Left renal cortex interstitium (tissue), 4 donors: ENCODE results near the gene PRTFDC1. TPM values are rescaled to one million over a fixed set of nuclear protein-coding genes. Genes with fewer than 3 reads are reported as not detected.
"Not testable (repeated sequence)": the region's sequence is repeated elsewhere in the genome, so short reads cannot be mapped to it uniquely, and the experiment has no call there.

Experiments
- DNase-seq, 4 donors: peaks; one replicate each; pipeline ENCODE4 v3.0.0-alpha.2; 2013; ENCODE audit warnings: low read depth in 4 of 4, low spot score in 2 of 4, missing footprints in 1 of 4
- polyA plus RNA-seq, 4 donors: library from polyadenylated mRNA; unstranded; fragments of 120-200 nt; gene quantifications; one replicate each; pipeline ENCODE4 v1.2.1, GENCODE V29; 2013; ENCODE audit not compliant: insufficient read length in 4 of 4

PRTFDC1 gene
- polyA plus RNA-seq, 4 donors = 36.5 to 49.2 (median 44.0) TPM

DNA sequence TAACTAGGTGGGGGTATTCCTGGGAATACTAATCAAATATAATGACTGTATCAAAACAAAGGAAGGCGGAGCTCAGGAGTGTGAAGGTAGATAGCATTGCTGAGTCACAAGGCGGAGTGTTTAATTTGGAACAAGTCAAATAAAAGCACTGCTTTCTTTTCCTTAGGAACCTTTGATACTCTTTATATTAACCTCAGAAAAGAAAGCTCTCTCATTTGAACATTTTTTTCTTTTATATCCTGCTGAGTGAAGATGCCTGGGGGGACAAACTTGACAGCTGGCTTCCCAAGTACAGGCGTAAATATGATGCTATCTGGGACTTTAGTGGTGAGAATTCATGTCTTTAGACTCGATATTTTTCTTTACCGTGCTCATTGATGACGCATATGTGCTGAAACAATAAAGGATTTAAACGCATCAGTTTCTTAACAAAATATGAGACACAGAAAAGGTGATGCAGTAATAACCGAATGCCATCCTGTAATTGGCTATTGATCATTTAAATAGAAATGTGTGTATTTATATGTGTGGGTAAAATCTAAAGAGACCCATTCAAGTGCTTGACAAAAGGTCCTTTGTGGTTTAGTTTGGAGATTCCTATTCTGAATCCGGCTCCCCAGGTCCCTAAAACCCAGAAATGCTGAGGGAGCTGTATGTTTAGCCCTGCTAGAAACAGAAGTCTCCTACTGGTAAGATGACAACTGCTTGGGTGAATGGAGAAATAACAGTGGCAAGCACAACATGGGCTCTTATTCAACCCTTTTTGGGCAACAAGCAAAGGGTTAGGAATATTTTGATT, 102.7 kb downstream of the PRTFDC1 start:
- DNase-seq = no peak

DNA sequence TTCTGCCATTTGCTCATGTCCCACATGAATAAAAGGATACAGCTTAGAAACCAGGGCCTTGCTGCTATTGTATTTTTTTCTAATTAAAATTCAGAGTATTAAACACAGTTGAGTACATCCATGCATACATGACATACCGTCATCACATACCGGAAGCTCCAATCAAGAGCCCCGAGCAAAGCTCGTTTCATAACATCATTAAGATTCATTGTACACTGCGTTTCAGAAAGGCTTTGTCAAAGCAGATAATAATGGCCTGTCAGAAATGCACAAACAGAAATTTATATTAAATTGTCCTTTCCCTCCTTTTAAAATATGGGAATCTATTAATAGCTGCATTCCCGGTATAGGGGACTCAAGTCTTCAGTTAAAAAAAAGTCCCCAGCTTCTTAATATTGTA, 103.4 kb downstream of the PRTFDC1 start:
- no peak for DNase-seq

DNA sequence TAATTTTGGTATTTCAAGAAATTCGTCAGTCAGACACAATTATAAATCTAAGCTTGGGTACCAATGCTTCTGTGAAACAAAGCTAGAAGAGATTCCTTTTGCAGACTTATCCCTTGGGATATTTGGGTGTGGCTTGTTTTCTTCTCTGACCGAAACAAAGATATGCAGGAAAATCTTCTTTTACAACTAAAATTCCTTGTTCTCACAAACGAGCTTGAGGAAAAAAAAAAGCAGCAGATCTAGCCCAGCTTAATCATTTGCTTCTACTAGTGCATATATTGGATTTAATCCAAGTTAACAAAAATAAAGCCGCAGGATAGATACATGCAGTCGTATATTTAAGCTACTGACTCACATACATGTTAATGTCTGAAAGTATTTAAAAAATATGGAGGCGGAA, 104.2 kb downstream of the PRTFDC1 start:
- no peak for DNase-seq

DNA sequence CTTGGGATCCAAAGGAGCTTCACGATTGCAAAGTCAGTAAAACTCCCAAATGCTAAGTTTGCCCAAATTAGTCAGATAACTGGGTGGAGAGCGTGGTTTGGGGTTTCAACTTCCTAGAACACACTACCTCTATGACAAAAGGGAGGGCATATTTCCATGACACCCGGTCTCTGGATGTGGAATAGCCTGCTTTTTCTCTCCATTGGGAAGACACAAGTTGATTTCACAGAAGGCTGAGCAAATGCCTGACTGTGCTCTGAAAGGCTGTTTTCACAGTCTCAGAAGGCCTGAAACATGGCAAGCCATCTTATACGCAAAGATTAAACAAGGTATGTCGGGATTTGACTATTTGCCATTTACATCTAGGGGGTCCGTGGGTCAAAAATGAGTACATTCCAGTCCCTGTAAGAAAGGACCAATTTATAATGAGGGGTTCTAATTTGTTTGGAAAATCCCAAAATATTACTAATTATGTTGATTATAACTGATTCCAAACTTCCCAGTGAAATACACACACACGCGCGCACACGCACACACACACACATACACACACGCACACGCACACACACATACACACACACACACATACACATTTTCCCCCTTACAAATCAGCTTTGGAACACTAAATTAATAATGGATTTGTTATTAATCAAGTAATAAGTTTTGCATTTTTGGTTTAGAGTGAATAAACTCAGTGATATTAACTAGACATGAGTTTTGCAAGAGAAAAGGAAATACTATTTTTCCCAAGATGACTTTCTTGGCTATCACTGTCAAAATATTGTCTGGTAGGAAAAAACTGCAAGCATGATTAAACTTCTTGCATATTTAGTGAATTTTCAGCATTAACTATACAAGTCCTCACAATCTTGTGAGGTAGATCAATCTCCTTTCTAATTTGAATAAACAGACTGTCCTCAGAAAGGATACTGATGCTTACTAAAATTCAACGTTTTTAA, 105.0 kb downstream of the PRTFDC1 start:
- DNase-seq = no peak

DNA sequence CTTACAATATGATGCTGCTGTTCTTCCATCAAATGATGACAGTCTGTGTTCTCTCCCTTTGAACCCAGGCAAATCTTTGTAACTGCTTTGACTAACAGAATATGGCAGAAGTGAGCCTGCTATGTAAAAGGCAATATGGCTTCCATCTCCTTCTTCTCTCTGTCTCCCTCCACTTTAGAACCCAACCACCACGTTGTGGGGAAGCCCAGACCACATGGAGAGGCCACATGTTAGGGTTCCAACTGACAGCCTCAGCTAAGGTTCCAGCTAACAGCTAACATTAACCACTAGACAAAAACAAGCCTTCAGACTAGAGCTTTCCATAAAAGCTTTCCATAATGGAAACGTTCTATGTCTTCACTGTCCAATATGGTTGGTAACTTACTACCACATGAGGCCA, 107.7 kb downstream of the PRTFDC1 start:
- no peak for DNase-seq

DNA sequence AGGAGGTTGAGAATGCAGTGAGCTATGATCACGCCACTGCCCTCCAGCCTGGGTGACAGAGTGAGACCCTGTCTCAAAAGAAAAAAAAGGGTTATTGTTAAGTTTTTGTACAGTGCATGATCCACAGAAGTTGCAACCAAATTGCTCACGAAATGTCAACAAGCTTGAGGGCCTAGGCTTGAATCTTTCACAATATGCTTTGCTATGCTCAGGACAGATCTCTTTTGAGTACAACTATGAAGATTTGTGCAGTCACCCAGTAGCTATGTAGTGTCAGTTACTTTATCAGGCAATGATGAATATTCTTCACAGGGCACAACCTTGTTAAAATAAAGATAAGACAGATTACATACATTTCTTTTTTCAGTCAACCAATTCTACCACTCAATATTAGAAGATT, 109.2 kb downstream of the PRTFDC1 start:
- DNase-seq = no peak

DNA sequence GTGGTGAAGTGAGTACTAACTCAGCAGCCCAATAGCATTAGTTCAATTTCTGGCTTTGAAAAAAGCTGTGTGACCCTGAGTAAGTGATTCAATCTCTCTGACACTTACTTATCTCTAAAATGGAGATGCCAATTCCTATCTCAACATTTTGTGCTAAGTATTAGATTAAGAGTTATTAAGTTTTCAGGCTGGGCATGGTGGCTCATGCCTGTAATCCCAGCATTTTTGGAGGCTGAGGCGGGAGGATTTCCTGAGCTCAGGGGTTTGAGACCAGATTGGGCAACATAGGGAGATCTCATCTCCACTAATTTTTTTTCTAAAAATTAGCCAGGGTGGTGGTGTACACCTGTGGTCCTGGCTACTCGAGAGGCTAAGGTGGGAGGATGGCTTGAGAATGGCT, 109.5 kb downstream of the PRTFDC1 start:
- no peak for DNase-seq

DNA sequence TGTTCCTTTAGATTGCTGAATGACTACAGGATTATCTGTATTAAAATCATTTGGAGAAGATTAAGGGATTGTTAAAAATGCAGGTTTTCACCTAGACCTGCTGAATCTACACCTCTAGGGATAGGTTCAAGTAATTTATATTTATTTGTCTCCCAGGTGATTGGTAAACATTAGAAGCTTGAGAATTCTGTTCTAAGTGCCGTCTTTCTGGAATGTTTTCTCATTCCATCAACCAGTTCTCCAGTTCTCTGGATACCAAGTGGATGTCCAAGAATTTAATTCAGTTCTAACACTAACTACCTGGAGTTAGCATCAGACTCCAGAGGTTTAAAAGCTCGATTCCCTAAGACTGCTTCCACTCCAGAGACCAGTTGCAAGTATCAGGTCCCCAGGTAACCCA, 110.9 kb downstream of the PRTFDC1 start:
- DNase-seq = no peak

DNA sequence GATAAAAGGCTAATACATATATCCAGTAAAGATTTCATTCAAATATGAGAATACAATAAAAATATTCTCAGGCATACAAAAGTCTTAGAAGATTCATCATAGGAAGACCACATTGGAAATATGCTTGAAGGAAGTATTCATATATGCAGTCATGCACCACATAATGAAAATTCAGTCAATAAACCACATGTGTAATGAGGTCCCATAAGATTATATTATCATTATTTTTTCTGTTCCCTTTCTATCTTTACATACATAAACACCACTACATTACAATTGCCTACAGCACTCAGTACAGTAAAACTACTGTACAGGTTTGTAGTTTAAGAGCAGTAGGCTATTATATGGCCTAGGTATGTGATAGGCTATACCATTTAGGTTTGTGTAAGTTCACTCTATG, 111.6 kb downstream of the PRTFDC1 start:
- no peak for DNase-seq

DNA sequence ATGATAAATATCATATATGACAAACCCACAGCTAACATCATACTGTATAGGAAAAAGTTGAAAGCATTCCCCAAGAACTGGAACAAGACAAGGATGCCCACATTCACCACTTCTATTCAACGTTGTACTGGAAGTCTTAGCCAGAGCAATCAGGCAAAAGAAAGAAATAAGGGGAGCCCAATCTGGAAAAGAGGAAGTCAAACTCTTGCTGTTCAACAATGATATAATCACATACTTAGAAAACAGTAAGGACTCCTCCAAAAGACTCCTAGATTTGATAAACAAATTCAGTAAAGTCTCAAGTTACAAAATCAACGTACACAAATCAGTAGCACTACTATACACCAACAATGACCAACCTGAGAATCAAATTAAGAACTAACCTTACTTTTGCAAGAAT, 114.6 kb downstream of the PRTFDC1 start:
- not testable (repeated sequence) for DNase-seq

DNA sequence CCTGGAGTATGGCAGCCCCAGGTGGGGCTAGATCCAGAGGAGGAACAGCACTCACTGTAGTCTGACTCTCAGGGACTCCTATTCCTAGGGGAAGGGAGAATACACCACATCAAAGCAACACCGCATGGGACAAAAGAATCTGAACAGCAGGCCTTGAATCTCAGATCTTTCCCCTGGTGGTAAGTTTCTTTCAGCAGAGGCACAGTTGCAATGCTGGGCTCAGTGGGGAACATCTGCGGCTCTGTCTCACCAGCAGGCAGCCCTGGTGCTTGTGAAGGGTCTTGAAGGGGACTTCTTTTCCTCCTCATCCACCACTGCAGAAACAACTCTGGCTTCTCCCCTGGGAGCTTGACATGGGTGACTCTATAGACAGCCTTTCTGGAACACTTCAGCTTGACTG, 117.5 kb downstream of the PRTFDC1 start:
- DNase-seq = no peak

DNA sequence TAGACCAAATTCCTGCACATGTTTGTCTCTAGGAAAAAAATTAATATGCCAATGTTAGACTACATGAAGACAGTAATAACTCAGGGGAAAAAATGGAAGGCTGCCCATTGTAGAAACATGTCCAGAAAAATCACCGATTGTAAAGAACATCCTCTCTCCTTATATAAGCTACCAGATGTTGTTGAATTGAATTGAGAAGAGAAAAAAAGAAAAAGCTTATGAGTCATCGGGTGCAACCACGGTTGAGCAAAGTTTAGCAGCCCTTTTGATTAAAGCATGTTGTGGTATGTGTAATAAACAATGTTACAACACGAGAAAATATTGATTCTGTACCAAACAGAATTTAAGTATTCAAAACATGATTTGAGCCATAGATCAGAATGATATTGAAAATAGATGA, 126.4 kb downstream of the PRTFDC1 start:
- DNase-seq = no peak

DNA sequence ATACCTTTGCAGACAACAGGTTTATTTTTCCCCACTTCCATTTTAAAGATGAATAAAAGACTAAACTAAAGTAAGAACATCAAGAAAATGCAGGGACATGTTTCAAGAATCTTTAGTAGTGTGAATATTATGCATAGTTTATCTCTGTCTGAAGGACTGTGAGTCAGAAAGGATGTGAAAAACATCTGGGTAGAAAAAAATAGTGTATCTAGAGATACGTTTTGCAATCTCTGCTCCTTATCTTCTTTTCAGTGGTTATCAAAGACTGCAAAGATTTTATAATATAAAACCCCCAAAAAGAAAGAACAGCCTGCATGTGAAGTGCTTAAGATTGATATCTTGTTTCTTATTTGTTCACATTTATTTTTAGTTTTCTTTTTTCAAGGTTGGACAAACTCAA, 126.9 kb downstream of the PRTFDC1 start:
- DNase-seq = no peak

DNA sequence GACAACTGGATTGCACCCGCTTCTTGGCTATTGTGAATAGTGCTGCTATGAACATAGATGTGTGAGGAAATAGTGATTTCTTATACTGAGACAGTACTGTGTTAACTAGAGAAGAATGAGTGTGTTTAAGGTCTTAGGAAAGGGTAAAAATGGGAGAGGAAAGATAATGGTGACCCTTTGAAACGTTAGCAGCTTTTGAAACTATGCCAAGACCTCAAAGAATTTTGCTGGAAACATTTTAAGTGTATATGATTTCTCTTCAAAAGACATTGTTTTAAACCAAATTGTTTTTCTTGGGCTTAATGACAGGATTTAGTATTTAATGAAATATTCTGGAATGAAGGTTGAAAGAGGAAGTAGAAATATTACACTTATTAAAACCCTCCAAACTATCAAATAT, 127.9 kb downstream of the PRTFDC1 start:
- DNase-seq = no peak

DNA sequence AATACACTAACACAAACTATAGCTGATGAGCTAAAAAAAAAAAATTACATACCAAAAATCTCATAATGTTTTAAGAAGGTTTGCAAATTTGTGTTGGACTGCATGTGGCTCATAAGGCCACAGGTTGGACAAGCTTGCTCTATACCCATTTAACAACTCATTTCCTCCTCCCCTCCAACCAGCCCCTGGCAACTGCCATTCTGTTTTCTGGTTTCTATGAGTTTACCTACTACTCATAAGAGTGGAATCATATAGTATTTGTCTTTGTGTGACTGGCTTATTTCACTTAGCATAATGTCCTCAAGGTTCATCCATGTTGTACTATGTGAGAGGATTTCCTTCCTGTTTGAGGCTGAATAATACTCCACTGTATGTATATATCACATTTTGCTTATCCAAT, 128.3 kb downstream of the PRTFDC1 start:
- DNase-seq = no peak

DNA sequence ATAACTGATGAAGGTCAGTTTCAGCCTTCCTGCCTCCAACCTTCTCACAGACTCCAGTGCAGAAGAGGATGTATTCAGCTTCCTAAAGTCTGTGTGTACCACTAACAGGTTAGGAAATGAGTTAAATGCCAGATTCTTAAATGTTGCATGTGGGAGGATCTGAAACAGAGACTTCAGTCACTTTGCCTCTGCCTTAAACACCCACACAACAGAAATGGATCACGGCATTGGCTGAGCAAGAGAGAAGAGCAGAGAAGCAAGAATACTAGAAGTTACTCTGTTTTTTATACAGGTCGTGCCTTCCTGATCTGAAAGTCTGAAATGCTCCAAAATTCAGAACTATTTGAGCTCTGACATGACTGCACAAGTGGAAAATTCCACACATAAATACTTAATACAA, 129.8 kb downstream of the PRTFDC1 start:
- DNase-seq = no peak

DNA sequence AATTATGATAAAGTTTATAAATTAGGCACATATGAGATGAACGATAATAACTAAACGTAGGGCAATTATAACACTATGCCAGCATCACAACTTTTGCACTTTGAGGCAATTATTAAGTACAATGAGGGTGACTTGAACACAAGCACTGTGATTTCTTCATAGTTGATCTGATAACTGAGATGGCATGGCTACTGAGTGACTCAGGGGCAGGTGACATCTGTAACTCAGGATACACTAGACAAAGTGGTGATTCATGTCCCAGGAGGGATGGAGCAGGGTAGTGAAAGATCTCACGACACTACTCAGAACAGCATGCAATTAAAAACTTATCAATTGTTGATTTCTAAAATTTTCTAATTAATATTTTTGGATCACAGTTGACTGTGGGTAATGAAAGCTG, 130.4 kb downstream of the PRTFDC1 start:
- DNase-seq = no peak

DNA sequence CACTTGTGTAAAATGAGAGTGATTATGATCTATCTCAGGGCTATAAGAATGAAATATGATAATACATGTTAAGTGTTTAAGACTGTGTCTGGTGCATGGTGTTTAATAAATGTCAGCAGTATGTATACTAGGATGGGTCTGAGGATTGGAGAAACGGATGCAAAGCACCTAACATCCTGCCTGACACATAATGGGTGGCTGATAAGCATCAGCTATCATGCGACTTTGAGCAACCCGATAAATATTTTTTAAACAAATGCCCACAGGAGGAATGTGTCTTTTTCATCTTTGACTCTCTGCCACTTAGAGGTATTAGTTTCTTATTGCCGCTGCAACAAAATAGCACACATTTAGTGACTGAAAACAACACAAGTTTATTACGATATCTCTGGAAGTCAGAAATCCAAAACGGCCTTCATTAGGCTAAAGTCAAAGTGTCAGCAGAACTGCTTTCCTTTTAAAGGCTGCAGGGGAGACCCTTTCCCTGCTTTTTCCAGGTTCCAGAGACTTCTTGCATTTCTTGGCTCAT, 135.5 kb downstream of the PRTFDC1 start:
- DNase-seq = no peak

DNA sequence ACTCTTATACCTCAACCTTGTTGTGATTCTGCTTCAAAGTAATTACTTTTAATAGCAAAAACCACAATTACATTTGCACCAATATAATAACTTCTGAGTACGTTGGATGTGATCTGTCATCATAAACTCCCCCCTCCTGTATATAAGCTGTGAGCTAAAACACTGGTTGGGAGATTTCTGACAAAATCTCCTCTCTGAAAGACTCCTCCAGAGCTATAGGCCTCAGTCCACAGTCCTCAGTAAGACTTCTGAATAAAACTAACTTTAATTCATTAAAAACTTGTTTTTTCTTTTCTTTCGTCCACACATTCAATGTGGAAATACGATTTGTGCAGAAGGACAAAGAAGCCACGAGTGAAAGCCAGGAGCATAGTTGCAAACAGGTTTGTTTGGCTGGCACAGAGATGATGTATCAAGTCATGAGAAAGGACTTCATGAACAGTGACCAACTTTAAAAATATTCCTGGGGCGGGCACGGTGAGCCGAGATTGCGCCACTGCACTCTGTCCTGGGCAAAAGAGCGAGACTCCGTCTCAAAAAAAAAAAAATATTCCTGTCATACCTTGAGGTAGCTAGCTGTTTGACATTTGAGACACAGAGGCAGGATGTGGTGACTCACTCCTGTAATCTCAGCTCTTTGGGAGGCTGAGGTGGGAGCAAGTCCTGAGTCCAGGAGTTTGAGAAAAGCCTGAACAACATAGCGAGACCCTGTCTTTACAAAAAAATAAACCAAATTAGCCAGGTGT, 137.7 kb downstream of the PRTFDC1 start:
- DNase-seq = no peak

DNA sequence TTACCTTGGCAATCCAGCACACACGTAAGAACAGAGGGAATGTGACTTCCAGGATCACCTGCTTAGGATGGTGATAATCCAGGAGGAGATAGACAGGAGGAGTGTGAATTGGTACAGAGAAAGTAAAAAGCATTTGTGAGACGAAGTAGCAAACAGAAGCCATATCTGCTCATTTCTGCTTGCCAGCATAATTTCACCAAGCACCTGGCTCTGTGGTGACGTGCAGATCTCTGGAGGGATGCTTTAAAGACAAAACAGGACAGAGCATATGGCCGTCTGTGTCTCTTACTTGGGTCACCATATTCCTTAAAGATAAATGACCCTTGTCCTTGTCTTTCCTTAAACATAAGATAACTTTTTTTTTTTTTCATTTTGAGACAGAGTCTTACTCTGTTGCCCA, 138.6 kb downstream of the PRTFDC1 start:
- DNase-seq = no peak

DNA sequence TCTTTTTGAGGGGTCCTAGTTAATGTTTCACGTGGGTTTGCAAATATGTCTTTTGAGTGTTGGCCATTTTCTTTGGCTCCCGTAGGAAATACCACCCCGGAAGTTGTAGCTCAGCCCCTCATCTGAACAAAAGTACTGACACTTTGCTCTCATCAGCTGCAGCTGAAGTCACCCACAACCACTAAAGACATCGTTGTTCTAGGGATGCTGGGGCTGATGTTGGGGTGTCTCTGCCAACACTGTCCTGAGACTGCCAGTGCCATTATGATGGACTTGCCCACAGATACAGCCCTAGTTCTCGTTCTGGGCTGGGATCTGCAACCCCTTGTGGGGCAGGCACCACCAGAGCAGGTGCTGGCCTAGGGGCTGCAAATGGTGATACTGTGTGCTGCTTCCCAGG, 146.1 kb downstream of the PRTFDC1 start:
- DNase-seq = no peak
